ENCODE results near the gene ABHD8.

Gene ABHD8

GRCh38 chr19:17266589-17266974, 36.6 kb downstream of the ABHD8 start:
- Mint-ChIP-seq H3K9me3 (no peaks in the 10 kb centered on the region), H3K36me3 (ENCODE audit: low read depth) (peaks cover 33% of the 10 kb centered on the region), H3K27me3 (peaks cover 5% of the 10 kb centered on the region), H3K4me3 (peak overlapping the region; percentile 80), H3K4me1 (ENCODE audit: low read depth) (peaks cover 21% of the 10 kb centered on the region), H3K27ac (peak overlapping the region; percentile 84)
- intact Hi-C loops (cut with micrococcal nuclease), result loop anchor here (2.0 kb wide), 1 partner anchor 52 kb away; the partner anchor contains the start of gene USE1

DNA sequence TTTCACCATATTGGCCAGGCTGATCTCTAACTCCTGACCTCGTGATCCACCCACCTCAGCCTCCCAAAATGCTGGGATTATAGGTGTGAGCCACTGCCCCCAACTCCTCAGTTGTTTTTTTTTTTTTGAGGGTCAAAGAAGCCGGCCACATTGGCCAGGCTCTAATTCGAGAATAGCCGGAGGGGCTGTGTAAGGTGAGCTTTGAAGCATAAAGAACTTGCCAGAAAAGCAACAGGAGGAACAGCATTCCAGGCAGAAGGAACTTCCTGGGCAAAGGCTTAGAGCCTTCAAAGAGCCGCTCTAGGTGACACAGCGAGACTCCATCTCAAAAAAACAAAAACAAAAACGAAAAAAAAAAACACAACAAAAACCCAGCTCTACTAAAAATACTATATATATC, 37.2 kb downstream of the ABHD8 start:
- Mint-ChIP-seq H3K4me1 (ENCODE audit: low read depth) (peaks cover 22% of the 10 kb centered on the region), H3K9me3 (no peaks in the 10 kb centered on the region), H3K27ac (peak overlapping the region; percentile 84), H3K36me3 (ENCODE audit: low read depth) (peaks cover 28% of the 10 kb centered on the region), H3K4me3 (no peak overlapping the region), H3K27me3 (peaks cover 5% of the 10 kb centered on the region)
- intact Hi-C loops (cut with micrococcal nuclease), result loop anchor here (2.0 kb wide), 1 partner anchor 51 kb away; the partner anchor contains the start of gene USE1

- H3K4me3 Mint-ChIP-seq, result no peak within 1 kb of the TSS
- H3K9me3 Mint-ChIP-seq, result no peaks in the 10 kb centered on the region
- H3K27me3 Mint-ChIP-seq, result peaks cover 8% of the 10 kb centered on the region
- H3K27ac Mint-ChIP-seq, result no peak within 1 kb of the TSS
- intact Hi-C loops (cut with micrococcal nuclease), result no loop called here
- H3K4me1 Mint-ChIP-seq (ENCODE audit: low read depth), result peaks cover 28% of the 10 kb centered on the region
- peaks cover 13% of the 10 kb centered on the region for H3K36me3 Mint-ChIP-seq (ENCODE audit: low read depth)
Measured at GRCh38 chr19:17264641-17264979, 38.6 kb downstream of the ABHD8 start, which contains the start of gene USHBP1. Gene USHBP1, minus strand, starts transcription at chr19:17264745. Its CDS starts 446 bp downstream, at chr19:17264299.

- H3K9me3 Mint-ChIP-seq, result no peaks in the 10 kb centered on the region
- H3K36me3 Mint-ChIP-seq (ENCODE audit: low read depth), result peaks cover 7% of the 10 kb centered on the region
- H3K4me3 Mint-ChIP-seq, result no peak overlapping the region
- H3K27me3 Mint-ChIP-seq, result peaks cover 8% of the 10 kb centered on the region
- intact Hi-C loops (cut with micrococcal nuclease), result no loop called here
- H3K4me1 Mint-ChIP-seq (ENCODE audit: low read depth), result peaks cover 27% of the 10 kb centered on the region
- H3K27ac Mint-ChIP-seq, result no peak overlapping the region
Measured at GRCh38 chr19:17263712-17264640, 39.2 kb downstream of the ABHD8 start.

DNA sequence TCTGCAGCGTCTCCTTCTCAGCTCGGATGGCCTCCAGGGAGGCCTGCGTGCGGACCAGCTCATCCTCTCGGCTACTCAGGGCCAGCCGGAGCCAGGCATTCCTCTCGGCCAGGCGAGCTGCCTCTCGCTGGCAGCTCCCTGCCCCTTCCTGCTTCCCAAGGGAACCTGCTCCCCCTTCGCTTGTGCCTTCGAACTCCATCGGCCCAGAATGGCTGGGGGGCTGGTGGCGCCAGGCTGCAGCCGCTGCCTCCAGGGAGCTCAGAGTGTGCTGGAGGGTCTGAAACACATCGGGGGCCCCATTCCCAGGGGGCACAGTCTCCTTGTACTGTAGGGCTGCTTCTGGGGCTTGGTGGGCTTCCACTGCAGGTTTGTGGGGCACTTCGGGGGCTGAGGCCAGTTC, 40.7 kb downstream of the ABHD8 start:
- no peak overlapping the region for H3K4me3 Mint-ChIP-seq
- intact Hi-C loops (cut with micrococcal nuclease), result no loop called here

DNA sequence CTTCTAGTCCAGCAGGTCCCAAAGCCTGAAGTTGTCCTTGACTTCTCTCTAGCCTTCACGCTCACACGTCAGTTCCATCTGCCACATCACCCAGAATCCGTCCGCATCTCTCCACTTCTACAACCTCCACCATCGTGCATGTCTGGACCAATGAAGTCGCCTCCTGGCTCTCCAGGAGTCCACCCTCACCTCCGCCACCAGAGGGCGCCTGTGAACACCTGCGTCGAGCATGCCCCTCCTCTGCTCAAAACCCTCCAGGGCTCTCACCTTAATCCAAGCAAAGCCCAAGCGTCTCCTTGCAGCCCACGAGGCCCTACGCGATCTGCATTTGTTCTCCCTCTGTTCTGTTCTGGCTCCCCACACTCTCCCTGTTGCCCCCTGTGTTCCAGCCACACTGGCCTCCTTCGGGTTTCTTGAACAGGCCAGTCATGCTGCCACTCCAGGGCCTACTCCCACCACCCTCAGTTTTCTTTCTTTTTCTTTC, 42.3 kb downstream of the ABHD8 start:
- Mint-ChIP-seq H3K27me3 (peaks cover 16% of the 10 kb centered on the region), H3K4me3 (no peak overlapping the region), H3K36me3 (ENCODE audit: low read depth) (no peaks in the 10 kb centered on the region), H3K4me1 (ENCODE audit: low read depth) (peaks cover 7% of the 10 kb centered on the region), H3K27ac (no peak overlapping the region), H3K9me3 (no peaks in the 10 kb centered on the region)
- intact Hi-C loops (cut with micrococcal nuclease), result loop anchor here (2.0 kb wide), 1 partner anchor 22 kb away; no protein-coding TSS in a partner anchor

More for the DNA sequence above, 40.7 kb downstream of the ABHD8 start:
- no peak overlapping the region for H3K27ac Mint-ChIP-seq
- H3K4me1 Mint-ChIP-seq (ENCODE audit: low read depth), result peaks cover 14% of the 10 kb centered on the region
- H3K36me3 Mint-ChIP-seq (ENCODE audit: low read depth), result no peaks in the 10 kb centered on the region
- H3K9me3 Mint-ChIP-seq, result no peaks in the 10 kb centered on the region
- peaks cover 11% of the 10 kb centered on the region for H3K27me3 Mint-ChIP-seq

GRCh38 chr19:17259934-17260333, 43.3 kb downstream of the ABHD8 start:
- Mint-ChIP-seq H3K27me3 (peaks cover 19% of the 10 kb centered on the region), H3K9me3 (no peaks in the 10 kb centered on the region), H3K4me3 (no peak overlapping the region), H3K4me1 (ENCODE audit: low read depth) (peaks cover 7% of the 10 kb centered on the region), H3K27ac (no peak overlapping the region), H3K36me3 (ENCODE audit: low read depth) (no peaks in the 10 kb centered on the region)
- intact Hi-C loops (cut with micrococcal nuclease), result loop anchor here (2.0 kb wide), 1 partner anchor 23 kb away; no protein-coding TSS in a partner anchor

- Mint-ChIP-seq H3K36me3 (ENCODE audit: low read depth) (no peaks in the 10 kb centered on the region), H3K27me3 (peaks cover 19% of the 10 kb centered on the region), H3K4me3 (no peak overlapping the region), H3K9me3 (no peaks in the 10 kb centered on the region), H3K27ac (no peak overlapping the region), H3K4me1 (ENCODE audit: low read depth) (peaks cover 7% of the 10 kb centered on the region)
- intact Hi-C loops (cut with micrococcal nuclease), result no loop called here
Measured at GRCh38 chr19:17259118-17259780, 44.0 kb downstream of the ABHD8 start.

DNA sequence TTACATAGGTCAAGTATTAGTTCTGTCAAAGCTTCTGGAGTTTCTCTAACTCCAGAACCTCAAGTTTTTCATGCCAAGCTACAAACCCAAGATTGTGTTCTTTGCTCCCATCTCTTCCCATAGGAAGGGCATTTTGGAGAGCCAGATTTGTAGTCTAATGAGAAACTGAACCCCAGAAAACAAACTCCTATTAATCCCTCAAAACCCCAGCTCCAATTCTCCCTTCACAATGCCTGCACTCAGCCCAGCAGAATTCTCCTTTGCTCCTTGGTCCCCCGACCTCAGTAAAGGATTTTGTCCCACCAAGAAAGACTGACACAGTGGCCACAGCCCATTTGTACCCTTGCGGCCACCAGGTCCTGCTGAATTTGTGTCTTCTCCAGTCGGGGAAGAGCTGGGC, 47.1 kb downstream of the ABHD8 start:
- H3K4me1 Mint-ChIP-seq (ENCODE audit: low read depth), result peaks cover 7% of the 10 kb centered on the region
- H3K9me3 Mint-ChIP-seq, result no peaks in the 10 kb centered on the region
- H3K4me3 Mint-ChIP-seq, result no peak overlapping the region
- intact Hi-C loops (cut with micrococcal nuclease), result no loop called here
- peaks cover 14% of the 10 kb centered on the region for H3K27me3 Mint-ChIP-seq
- H3K27ac Mint-ChIP-seq, result no peak overlapping the region
- H3K36me3 Mint-ChIP-seq (ENCODE audit: low read depth), result no peaks in the 10 kb centered on the region

- Mint-ChIP-seq H3K4me3 (no peak overlapping the region), H3K9me3 (no peaks in the 10 kb centered on the region), H3K4me1 (ENCODE audit: low read depth) (no peaks in the 10 kb centered on the region), H3K27me3 (peaks cover 11% of the 10 kb centered on the region), H3K36me3 (ENCODE audit: low read depth) (no peaks in the 10 kb centered on the region), H3K27ac (no peak overlapping the region)
- intact Hi-C loops (cut with micrococcal nuclease), result no loop called here
Measured at GRCh38 chr19:17255150-17255621, 48.0 kb downstream of the ABHD8 start.

DNA sequence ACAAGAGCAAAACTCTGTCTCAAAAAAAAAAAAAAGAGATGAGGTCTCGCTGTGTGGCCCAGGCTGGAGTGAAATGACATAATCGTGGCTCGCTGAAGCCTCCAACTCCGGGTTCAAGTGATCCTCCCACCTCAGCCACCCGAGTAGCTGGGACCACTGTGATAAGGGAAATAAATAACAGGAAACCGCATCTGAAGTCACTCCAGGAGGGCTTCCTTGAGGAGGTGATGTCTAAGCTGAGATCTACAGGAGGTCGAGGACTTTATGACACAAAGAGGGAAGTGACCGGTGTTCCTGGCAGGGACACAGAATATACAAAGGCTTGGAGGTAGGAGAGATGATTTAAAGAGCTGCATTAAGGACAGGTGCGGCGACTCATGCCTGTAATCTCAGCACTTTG, 48.6 kb downstream of the ABHD8 start:
- H3K27ac Mint-ChIP-seq, result no peak overlapping the region
- no peaks in the 10 kb centered on the region for H3K9me3 Mint-ChIP-seq
- H3K36me3 Mint-ChIP-seq (ENCODE audit: low read depth), result no peaks in the 10 kb centered on the region
- intact Hi-C loops (cut with micrococcal nuclease), result no loop called here
- H3K4me3 Mint-ChIP-seq, result no peak overlapping the region
- no peaks in the 10 kb centered on the region for H3K4me1 Mint-ChIP-seq (ENCODE audit: low read depth)
- peaks cover 11% of the 10 kb centered on the region for H3K27me3 Mint-ChIP-seq

GRCh38 chr19:17249887-17250548, 53.2 kb downstream of the ABHD8 start:
- Mint-ChIP-seq H3K27ac (no peak overlapping the region), H3K36me3 (ENCODE audit: low read depth) (peaks cover 6% of the 10 kb centered on the region), H3K4me3 (no peak overlapping the region), H3K9me3 (no peaks in the 10 kb centered on the region), H3K4me1 (ENCODE audit: low read depth) (peaks cover 19% of the 10 kb centered on the region), H3K27me3 (peaks cover 4% of the 10 kb centered on the region)
- intact Hi-C loops (cut with micrococcal nuclease), result no loop called here

DNA sequence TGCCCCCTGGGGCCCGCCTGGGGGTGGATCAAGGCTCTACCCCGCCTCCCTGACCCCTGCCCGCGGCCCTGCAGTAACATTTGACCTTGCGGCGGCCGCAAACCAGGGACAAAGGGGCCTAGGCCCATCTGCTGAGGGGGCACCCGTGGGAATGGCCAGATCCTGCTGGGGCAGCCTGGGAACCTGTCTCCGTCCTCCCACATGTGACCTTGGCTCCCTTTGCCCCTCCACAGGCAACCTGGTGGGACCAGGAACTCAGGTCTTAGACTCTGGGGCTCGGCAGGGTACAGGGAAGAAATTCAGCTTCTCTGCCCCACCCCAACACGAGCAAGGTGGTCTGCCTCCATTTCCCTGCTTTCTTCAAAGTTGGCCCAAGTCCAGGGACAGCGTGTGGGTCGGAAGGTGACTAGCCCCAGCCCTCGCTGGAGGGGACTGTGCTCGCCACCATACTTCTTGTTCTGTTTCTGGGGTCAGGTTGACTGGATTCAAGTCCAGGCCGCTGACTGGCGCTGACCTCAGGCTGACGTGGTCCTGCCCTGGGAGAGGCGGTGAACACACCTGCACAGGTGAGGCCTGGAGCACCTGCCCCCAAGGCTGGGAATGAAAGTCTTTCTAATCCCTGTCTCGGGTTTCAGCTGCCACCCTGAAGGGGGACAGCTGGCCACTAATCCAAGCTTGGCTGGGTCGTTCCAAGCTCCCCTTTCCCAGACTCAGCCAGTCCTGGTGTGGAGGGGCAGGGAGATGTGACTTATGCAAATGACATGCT, 55.0 kb downstream of the ABHD8 start:
- Mint-ChIP-seq H3K27ac (peak overlapping the region; percentile 93), H3K4me3 (no peak overlapping the region), H3K9me3 (no peaks in the 10 kb centered on the region), H3K36me3 (ENCODE audit: low read depth) (peaks cover 6% of the 10 kb centered on the region), H3K27me3 (peaks cover 8% of the 10 kb centered on the region), H3K4me1 (ENCODE audit: low read depth) (peaks cover 33% of the 10 kb centered on the region)
- intact Hi-C loops (cut with micrococcal nuclease), result no loop called here

All from dendritic cell treated with granulocyte-macrophage colony-stimulating factor and Interleukin-4, amounts not matched to agents 40 ng/mL and 50 ng/mL, for 4 days (primary cell).